GM18858 (cell line): ENCODE measurements around the gene MS4A3.
"Not testable (repeated sequence)": the region's sequence is repeated elsewhere in the genome, so short reads cannot be mapped to it uniquely, and the experiment has no call there.

Experiments used
- ATAC-seq: cut with Tn5 transposase; IDR thresholded peaks from one replicate; pipeline ENCODE4 v1.9.1; 2021; ENCODE audit not compliant: unreplicated experiment

MS4A3 gene, protein sequence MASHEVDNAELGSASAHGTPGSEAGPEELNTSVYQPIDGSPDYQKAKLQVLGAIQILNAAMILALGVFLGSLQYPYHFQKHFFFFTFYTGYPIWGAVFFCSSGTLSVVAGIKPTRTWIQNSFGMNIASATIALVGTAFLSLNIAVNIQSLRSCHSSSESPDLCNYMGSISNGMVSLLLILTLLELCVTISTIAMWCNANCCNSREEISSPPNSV

DNA sequence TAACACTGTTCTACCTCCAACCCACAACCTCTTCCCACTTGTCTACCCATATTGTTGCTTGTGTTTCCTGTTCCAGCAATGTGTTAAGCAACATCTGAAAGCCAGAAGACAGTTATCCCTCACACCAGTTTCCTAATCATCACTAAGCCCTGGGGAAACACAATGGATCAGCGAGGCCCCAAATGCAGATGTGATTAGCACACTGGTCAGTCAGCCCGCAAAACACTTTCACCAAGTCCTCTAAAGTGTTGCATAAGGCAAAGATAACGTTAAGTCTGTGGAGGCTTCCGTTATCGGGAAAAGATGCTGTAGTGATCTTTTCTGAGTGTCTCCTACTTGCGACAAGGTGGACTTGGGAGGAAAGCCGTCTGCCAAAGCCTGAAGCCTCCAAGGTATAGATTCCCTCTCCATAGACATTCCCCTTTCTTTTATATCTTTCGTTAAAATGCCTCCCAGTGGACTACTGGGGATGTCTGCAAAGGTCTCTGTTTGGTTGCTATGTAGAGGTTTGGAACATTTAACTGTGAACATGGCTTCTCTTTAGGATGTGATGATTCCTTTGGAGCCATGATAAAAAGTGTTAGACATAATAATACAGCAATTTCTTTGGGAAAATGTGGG lies at the start of gene MS4A3:
Gene MS4A3, plus strand, starts transcription at position 317 of the 621 bp plus-strand sequence. CDS start 4,496 bp downstream, outside the sequence.
- no peak for ATAC-seq

DNA sequence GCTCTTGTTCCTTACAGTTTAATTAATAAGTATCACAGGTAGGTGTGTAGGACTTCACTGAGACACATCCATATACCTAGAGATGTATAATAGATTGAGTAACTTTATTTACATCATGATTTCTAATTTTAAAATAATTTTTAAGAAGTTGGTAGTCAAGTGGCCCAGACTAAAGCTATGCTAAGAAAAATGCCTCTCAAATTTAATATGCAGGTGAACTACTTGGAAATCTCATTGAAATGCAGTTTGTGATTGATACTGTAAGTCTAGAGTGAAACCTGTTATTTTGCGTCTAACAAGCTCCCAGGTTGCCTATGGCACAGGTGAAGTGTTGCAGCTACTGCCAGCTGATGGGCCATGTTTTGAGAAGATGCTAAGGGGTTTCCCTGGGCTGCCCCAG lies 39.6 kb upstream of the MS4A3 start, which contains the start of gene OOSP4B:
Gene OOSP4B, plus strand, starts transcription at position 301 of the 400 bp plus-strand sequence.
- ATAC-seq: no peak

DNA sequence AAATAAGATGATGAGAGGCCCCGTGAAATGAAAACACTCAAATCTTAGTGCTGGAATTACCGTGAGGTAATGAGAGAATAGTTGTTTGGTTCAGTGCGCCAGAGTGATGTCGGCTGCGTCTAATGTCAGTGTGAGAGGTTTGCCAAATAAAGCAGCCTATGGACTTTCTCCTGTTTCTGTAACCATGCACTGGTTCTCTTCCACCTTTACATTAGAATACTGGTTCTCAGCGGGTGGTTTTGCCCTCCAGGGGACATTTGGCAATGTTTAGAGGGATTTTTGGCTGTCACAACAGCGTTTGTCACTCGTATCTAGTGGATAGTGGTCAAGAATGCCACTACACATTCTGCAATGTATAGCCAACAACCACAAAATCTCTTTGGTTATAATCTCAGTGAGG lies 38.4 kb upstream of the MS4A3 start:
- no peak for ATAC-seq

DNA sequence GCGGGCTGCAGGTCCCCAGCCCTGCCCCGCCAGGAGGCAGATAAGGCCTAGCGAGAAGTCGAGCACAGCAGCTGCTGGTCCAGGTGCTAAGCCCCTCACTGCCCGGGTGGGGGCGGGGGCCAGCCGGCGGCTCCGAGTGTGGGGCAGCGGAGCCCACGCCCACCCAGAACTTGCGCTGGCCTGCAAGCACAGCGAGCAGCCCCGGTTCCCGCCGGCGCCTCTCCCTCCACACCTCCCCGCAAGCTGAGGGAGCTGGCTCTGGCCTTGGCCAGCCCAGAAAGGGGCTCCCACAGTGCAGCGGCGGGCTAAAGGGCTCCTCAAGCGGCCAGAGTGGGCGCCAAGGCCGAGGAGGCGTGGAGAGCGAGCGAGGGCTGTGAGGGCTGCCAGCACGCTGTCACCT lies 36.1 kb upstream of the MS4A3 start:
- not testable (repeated sequence) for ATAC-seq

DNA sequence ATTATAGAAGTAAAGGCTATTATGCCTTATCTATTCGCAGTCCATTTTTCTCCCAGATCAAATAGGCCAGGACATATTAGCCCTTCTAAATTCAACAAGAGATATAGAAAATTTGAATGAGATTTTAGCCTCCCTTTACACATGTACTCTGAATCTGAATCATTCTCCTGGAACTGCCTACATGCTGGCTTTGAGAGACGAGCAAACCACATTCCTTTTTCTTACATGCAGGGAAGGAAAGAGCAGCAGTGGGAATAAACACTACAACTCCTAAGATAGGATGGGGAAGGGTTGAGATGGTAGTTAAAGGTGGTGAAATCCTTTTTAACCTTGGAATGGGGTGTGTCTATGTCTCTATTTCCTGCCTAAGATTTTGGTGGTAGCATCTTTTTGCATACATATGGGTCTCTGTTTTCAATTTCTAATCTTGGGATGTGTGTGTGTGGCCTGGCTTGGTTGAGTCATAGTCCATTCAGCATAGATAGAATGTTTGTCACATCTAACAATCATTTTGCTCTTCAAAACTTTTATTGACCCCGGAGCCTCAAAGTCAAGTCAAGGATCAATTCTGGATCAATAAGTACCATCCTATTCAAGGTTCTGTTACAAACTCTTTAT lies 27.3 kb upstream of the MS4A3 start:
- no peak for ATAC-seq

DNA sequence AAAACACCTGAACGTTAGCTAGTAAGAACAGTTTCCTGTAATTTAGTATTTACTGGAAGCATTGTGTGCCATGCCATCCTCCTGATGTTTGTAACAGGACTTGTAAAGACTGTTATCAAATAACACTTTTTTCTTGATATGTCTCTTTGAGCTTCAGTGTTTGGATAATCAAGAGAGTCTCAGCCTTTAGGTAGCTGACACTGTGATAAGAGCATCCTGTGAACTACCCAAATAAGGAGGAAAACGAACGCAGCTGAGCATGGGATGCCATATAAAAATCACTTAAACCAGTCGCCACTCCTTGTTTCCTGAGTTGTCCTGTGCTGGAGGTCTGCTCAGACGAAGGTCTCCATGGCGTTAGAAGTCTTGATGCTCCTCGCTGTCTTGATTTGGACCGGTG lies 16.4 kb upstream of the MS4A3 start, which contains the start of gene OOSP2:
Gene OOSP2, plus strand, starts transcription at position 301 of the 400 bp plus-strand sequence. Its CDS starts 51 bp downstream, at position 352.
- no peak for ATAC-seq

DNA sequence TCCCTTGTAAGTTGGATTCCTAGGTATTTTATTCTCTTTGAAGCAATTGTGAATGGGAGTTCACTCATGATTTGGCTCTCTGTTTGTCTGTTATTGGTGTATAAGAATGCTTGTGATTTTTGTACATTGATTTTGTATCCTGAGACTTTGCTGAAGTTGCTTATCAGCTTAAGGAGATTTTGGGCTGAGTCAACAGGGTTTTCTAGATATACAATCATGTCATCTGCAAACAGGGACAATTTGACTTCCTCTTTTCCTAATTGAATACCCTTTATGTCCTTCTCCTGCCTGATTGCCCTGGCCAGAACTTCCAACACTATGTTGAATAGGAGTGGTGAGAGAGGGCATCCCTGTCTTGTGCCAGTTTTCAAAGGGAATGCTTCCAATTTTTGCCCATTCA lies 6.0 kb upstream of the MS4A3 start:
- not testable (repeated sequence) for ATAC-seq

DNA sequence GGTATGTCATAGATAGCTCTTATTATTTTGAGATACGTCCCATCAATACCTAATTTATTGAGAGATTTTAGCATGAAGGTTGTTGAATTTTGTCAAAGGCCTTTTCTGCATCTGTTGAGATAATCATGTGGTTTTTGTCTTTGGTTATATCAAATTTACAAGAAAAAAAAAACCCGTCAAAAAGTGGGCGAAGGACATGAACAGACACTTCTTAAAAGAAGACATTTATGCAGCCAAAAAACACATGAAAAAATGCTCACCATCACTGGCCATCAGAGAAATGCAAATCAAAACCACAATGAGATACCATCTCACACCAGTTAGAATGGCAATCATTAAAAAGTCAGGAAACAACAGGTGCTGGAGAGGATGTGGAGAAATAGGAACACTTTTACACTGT lies 5.6 kb upstream of the MS4A3 start:
- ATAC-seq: not testable (repeated sequence)

DNA sequence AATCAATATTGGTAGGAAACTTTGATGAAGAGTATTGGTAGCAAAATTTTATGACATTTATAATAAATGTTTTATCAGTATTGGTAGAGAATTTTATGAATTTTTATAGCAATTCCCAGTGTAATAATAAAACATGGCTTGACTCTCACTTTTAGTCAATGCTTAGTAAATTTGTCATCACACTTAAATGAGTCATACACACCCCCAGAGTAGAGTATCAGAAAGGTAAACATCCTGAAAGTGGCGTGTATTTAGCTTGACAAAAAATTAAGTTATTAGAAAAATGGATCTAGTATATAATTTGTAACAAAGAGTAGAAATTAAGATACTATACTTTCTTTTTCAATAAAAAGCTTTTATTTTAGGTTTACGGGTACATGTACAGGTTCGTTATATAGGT lies 2.6 kb downstream of the MS4A3 start:
- ATAC-seq: no peak

DNA sequence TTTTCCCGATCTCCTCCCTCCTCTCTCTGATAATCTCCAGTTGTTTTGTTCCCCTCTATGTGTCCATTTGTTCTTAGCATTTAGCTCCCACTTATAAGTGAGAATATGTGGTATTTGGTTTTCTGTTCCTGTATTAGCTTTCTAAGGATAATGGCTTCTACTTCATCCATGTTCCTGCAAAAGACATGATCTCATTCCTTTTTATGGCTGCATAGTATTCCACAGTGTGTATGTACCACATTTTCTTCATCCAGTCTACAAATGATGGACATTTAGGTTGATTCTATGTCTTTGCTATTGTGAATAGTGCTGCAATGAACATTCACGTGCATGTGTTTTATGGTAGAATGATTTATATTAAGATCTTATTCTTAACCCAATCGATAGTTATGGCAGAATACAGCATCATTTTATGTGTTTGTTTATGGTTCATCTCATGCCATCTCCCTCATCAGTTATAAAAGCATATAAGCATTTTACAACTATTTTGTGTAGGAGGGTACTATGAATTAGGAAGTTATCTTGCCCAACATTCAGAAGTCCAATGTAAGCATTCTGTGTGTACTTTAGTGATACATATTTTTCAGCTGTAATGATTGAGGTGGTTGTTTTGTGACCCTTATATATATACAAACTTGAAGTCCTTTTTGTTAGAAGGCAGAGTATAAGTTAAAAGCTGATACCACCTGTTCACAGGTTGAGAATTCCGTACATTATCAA lies 3.2 kb downstream of the MS4A3 start:
- no peak for ATAC-seq

DNA sequence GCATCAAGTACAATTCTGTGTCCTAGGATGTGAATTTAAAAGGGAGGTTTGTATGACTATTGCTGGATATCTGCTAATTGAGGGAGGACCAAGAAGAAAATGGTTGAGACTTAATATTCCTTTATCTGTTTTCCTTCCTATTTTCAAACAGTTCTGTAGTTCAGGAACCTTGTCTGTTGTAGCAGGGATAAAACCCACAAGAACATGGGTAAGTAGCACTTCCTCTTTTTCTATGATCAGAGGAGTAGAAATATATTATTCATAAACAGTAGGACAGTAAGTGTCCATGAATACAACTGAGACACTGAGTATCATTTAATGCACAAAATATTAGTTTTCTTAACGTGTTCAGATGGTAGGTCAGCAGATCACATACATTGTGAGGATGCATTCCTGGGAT lies 7.6 kb downstream of the MS4A3 start:
- no peak for ATAC-seq

DNA sequence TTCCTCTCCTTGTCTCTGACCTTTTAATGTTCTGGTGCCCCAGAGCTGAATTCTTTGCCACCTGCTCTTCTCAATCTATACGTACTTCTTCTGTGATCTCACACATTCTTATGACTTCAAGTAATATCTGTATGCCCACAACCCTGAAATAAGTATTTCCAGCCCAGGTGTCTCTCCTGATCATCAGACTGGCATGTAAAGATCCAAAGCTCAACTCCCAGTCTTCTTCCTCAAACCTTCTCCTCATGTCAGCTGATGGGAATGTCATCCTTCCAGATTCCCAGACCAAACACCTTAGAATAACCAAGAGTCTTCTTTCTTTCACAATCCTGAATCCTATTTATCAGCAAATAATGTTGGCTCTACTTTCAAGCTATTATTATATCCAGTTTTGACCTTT lies 9.3 kb downstream of the MS4A3 start:
- no peak for ATAC-seq

DNA sequence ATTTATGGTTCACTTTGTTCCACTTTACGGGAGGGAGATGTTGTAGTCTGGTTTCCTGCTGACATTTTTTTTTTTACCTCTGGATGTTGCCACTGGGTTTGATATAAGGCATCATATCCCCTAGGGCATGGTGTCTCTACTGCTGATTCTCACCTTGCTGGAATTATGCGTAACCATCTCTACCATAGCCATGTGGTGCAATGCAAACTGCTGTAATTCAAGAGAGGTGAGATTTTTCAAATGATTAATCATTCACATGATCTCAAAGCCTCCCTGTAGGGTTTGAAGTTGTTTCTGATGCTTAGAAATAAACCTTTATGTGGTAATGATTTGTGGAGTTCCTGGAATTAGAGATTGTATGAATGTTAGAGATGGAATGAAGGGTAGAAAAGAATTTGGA lies 13.0 kb downstream of the MS4A3 start:
- ATAC-seq: no peak

DNA sequence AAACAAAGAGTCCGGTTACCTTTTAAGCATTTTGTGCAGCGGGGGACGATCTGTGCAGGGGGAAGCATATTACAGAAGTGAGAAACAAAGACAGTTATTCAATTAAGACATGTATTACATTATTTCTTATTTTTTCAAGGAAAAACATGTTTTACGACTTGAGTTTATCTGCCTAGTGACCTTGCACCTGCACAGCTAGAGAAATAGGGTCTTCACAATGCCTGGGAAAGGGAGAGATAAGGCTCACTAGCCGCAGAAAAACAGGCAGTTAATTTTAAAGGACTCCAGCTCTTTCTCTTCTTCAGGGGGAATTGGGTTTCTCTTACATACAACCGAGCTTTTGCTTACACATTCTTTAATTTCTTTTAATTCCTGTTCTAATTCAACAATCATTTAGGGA lies 15.2 kb downstream of the MS4A3 start:
- not testable (repeated sequence) for ATAC-seq

DNA sequence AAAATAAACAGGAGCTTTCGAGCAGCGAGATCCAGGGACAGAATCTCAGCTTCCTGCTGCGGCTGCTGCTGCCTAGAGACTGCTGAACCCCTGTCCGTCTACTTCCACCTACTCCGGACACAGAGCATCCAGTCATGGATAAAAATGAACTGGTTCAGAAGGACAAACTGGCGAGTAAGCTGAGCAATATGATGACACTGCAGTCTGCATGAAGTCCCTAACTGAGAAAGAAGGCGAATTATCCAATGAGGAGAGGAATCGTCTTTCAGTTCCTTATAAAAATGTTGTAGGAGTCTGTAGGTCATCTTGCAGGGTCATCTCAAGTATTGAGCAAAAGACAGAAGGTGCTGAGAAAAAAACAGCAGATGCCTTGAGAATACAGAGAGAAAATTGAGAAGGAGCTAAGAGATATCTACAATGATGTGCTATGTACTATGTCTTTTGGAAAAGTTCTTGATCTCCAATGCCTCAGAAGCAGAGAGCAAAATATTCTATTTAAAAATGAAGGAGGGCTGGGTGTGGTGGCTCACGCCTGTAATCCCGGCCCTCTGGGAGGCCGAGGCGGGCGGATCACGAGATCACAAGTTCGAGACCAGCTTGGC lies 20.9 kb downstream of the MS4A3 start:
- ATAC-seq: no peak

DNA sequence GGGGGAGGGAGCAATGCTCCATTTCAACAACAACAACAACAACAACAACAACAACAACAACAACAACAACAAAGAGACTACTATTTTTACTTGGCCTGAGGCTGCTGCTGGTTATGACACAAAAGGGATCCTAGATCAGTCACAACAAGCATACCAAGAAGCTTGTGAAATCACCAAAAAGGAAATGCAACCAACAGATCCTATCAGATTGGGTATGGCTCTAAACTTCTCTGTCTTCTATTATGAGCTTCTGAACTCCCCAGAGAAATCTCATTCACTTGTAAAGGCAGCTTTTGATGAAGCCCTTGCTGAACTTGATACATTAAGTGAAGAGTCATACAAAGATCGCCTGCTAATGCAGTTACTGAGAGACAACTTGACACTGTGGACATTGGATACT lies 21.5 kb downstream of the MS4A3 start:
- ATAC-seq: no peak

DNA sequence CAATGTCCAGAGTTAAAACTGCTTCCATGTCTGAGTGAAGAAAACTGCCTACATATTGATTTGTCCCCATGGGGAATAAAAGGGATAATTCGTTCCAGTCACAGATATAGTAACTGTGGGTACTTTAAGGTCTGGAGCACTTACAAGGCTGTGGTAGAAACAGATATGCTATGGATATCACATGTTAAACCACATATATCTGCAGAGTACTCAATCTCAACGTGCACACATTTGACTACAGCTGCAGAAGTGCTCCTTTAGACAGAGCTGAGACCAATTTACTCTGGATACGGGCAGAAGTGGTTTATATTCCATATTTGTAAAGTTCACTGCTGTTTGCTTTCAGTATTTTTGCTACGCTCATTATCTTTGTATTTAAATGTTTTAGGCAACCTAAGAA lies 22.3 kb downstream of the MS4A3 start:
- no peak for ATAC-seq

DNA sequence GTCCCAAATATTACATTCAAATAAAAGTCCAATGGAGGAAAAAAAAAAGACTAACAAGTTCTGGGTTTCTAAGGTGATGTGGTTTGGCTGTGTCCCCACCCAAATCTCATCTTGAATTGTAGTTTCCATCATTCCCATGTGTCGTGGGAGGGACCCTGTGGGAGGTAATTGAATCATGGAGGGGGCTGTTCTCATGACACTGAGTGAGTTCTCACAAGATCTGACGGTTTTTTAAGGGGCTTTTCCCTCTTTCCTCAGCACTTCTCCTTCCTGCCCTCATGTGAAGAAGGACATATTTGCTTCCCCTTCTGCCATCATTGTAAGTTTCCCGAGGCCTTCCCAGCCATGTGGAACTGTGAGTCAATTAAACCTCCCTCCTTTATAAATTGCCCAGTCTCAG lies 24.1 kb downstream of the MS4A3 start:
- ATAC-seq: no peak

DNA sequence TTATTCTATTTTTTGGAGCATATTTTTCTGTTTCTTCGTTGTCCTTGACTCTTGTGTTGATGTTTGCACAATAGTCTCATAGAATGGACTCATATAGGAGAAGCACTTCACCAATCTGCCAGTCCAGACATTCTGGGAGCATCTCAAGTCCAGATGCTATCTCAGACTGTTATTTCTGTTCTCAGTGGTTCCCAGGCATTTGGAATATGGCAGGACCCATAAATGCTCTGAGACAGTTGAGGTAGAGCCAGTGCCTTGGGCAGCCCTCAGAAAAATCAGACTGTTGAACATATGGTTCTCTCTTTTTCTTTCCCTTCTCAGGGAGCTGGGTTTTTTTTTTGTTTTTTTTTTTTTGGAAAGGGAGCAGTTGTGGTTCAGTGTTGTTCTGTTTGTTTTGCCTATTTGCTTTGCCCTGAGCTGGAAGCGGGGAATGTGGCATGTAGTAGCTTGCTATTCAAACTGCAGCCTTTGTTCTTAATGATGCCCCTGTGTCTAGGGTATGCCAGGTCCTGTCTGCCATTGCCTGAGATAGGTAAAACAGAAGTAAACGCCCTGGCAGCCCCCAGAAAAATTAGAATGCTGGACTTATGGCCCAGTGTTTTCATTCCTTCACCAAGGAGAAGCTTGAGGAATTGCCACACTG lies 28.3 kb downstream of the MS4A3 start:
- no peak for ATAC-seq

DNA sequence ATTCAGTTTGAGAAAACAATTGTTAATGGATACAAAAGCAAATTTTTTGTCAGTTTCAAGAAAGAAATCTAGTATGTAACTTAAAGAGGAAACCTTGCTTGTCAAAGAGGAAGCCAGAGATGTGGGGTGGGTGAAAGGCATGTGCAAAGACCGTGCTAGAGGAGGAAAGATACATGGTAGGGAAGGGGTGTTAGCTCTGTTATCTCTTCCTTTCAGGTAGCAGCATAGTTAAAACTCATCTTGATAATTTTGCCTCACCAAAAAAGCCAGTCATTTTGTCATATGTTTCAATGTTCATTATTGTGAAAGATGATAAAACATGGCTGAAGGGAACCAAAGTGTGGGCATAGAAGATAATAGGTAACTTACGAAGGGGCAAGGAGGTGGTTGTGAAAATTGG lies 29.4 kb downstream of the MS4A3 start:
- no peak for ATAC-seq

DNA sequence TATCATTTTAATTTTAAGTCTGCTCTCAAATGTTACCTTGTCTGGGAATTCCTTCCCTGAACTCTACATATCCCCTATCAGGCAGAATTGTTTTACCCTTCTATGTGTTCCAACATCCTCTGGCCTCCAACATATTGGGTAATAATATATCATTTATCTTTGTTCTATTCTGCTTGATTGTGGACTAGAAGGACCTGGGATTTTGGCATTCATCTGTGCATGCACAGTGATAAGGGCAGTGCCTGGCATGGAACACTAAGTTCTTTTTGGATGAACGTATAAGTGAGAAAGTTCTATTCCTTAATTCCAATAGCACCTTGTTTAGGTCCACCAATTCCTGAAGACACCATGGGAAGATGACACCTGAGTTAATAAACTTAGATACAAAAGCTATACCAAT lies 30.8 kb downstream of the MS4A3 start:
- ATAC-seq: no peak
